HG02571 (cell line): Measurements from ENCODE around the gene DUS3L.
"Not testable (repeated sequence)": the region's sequence is repeated elsewhere in the genome, so short reads cannot be mapped to it uniquely, and the experiment has no call there.

Experiments
- ATAC-seq: cut with Tn5 transposase; IDR thresholded peaks from one replicate; pipeline ENCODE4 v1.9.1; 2021; ENCODE audit warnings: mild to moderate bottlenecking, moderate library complexity; ENCODE audit not compliant: unreplicated experiment

DUS3L gene

DNA sequence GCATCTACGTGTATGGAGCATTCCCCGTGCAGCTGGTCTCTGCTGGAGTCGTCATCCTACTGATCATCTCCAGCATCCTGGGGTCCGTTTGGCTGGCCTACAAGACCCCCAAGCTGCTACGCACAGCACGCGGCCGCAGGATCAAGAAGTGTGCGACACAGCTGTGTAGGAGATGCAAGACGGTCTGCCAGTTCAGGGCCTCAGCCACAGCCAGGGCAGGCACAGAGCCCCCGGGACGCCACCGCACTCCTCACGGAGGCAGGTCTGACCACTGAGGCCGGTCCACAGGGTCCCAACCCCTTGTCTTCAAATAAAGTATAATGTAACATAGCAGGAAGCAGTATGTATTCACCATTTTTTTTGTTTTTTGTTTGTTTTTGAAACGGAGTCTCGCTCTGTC, 12.6 kb downstream of the DUS3L start:
- ATAC-seq = no peak

DNA sequence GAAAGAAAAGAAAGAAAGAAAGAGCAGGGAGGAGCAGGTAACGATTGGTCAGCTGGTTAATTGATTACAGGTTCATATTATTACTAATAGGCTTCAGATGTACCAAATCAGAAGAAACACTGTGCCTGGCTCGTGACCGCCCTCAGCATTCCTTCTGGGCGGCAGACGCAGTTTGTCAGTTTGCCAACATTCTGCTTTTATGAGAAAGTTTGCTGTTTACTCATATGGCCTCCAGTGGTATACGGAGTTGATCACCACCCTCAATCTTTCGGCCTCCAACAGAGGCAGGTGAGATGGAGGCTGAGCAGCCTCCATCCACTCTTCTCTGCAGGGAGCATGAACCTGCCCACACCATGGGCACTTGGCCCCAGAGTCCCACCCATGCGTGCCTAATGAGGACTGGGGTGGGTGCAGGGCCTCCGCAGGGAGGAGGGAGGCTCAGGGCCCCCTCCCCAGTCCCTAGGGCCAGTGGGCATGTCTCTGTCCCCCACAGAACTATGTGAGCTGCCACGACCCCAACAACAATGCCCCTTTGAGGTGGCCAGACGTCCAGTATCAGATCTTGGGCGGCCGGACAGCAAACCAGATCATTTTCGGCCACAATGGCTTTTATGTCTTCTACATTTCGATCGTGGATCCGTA, 15.2 kb downstream of the DUS3L start:
- ATAC-seq = no peak

DNA sequence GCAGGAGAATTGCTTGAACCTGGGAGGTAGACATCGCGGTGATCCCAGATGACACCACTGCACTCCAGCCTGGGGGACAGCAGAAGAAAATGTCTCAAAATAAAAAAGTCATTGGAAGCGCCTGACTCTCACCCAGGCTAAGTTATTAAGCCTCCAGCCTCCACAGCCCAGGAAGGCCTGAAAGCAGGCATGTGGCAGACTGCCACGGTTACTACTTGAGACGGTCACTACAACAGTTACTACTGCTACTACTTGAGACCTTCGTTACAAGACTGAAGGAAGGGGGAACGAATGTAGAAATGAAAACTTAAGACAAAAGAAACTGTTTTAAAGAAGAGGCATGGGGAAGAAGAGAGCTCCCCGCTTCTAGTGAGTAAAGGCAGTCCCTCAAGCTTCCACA, 16.0 kb downstream of the DUS3L start:
- ATAC-seq = no peak

GRCh38 chr19:5773276-5773675, 17.7 kb downstream of the DUS3L start:
- ATAC-seq = no peak

DNA sequence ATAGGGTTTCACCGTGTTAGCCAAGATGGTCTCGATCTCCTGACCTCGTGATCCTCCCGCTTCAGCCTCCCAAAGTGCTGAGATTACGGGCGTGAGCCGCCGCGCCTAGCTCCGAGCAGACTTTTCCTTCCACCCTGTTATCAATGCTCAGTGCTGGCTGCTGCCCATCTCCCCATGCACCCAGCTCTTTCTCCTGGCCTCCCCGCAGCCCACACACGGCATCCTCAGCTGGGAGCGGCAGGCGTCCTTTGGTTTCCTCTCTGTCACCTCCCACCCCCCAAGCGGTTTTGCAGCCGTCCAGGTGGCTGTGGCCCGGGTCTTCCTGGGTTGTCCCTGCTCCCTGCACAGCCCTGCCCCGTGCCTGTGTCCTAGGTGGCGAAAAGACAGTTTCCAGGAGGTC, 18.5 kb downstream of the DUS3L start:
- ATAC-seq = no peak

DNA sequence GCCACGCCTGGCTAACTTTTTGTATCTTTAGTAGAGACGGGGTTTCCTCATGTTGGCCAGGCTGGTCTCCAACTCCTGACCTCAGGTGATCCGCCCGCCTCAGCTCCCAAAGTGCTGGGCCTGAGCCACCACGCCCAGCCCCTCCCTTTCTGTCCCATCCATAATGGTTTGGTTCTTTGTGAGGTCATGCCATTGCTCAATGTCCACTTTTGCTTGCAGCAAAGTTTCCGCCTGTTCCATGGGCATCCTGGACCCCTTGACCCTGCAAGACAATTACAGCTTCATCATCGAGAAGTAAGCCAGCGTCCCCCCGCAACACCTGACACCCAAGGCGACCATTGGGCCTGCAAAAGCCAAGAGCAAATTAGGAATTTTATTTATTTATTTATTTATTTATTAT, 23.0 kb downstream of the DUS3L start:
- ATAC-seq = no peak

GRCh38 chr19:5765220-5765619, 25.7 kb downstream of the DUS3L start:
- ATAC-seq = no peak

GRCh38 chr19:5762608-5763217, 28.2 kb downstream of the DUS3L start:
- no peak for ATAC-seq

DNA sequence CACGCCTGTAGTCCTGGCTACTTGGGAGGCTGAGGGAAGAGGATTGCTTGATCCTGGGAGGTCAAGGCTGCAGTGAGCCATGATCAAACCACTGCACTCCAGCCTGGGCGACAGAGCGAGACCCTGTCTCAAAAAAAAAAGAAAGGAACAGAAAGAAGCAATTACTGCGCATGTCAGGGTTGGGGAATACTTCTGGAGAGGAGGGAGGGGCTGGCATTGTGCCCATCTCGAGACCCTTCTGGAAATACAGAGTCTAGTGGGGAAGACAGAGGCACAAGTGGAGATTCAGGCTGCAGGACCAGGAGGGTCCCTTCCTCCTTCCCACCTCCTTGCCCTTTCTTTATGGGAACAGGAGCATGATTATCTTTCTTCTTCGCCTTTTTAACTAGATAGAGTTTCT, 37.2 kb downstream of the DUS3L start:
- no peak for ATAC-seq

DNA sequence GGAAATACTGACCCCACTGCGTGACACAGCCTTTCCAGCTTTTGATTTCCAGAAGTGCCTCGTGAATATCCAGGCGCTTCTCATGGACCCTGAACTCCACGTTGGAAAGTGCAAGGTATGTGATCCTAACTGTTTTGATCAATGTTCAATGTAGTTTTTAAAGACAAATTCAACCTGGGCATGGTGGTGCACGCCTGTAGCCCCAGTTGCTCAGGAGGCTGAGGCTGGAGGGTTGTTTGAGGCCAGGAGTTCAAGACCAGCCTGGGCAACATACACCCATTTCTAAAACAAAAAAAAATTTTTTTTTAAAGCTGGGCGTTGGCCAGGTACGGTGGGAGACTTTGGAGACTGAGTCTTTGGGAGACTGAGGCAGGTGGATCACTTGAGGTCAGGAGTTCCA, 39.3 kb downstream of the DUS3L start:
- ATAC-seq = no peak

GRCh38 chr19:5749505-5749904, 41.5 kb downstream of the DUS3L start:
- no peak for ATAC-seq

DNA sequence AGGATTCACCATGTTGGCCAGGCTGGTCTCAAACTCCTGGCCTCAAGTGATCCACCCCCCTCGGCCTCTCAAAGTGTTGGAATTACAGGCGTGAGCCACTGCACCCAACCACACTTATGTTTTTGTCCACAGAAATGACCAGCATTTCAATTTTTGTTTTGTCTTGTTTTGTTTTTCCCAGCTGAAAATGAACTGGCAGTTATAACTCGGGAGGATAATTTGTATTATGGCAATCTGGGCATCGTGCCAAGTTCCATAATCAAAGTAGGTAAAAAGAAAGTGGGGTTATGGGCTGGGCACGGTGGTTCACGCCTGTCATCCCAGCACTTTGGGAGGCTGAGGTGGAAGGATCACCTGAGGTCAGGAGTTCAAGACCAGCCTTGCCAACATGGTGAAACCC, 42.0 kb downstream of the DUS3L start:
- not testable (repeated sequence) for ATAC-seq

DNA sequence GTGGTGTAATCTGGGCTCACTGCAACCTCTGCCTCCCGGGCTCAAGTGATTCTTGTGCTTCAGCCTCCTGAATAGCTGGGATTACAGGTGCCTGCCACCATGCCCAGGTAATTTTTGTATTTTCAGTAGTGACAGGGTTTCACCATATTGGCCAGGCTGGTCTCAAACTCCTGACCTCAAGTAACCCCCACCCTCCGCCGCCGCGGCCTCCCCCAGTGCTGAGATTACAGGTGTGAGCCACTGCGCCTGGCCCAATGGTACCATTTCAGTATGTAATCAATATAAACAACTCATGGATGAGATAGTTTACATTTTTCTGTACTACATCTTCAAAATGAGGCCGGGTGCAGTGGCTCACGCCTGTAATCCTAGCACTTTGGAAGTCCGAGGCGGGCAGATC, 46.0 kb downstream of the DUS3L start:
- not testable (repeated sequence) for ATAC-seq

- no peak for ATAC-seq
Measured at GRCh38 chr19:5743630-5744029, 47.3 kb downstream of the DUS3L start.

DNA sequence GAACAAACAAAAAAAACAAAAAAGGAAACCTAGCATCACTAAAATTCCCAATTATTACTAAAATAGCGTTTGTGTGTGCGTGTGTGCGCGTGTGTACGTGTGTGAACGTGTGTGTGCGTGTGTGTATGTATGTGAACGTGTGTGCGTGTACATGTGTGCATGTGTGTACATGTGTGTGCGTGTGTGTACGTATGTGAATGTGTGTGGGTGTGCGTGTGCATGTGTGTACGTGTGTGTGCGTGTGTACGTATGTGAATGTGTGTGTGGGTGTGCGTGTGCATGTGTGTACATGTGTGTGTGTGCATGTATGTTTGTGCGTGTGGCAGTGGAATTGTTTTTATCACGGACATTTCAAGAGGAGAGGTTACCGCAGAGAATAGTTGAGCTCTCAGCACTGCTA, 48.9 kb downstream of the DUS3L start:
- no peak for ATAC-seq

GRCh38 chr19:5738423-5738822, 52.5 kb downstream of the DUS3L start:
- no peak for ATAC-seq
